Activated CD4-positive, alpha-beta T cell treated with anti-CD3 and anti-CD28 coated beads, Interleukin-2, amount 50 U/mL, for 4 hours (primary cell): ENCODE measurements around the gene TNP2.

Source experiments
- DNase-seq, 2 experiments: peaks; one replicate each; pipeline ENCODE4 v3.0.0-alpha.2; 2020

The TNP2 gene

GRCh38 chr16:11255737-11256660 is 13.1 kb downstream of the TNP2 start, which contains the start of gene SOCS1:
Gene SOCS1 (minus strand): TSS chr16:11256204. CDS start chr16:11255478, 726 bp downstream.
- peak; percentile 81 to 84 for DNase-seq

GRCh38 chr16:11254913-11255736 is 14.0 kb downstream of the TNP2 start:
- DNase-seq, result peak; percentile 52 to 53

- no peak for DNase-seq
Measured at GRCh38 chr16:11253995-11254912, 14.9 kb downstream of the TNP2 start.

- peak; percentile 36 to 42 for DNase-seq
Measured at GRCh38 chr16:11253009-11253994, 15.8 kb downstream of the TNP2 start.

- DNase-seq, result no peak
Measured at GRCh38 chr16:11252482-11252931, 16.6 kb downstream of the TNP2 start.

GRCh38 chr16:11251525-11252481 is 17.3 kb downstream of the TNP2 start:
- DNase-seq, result peak; percentile 80

- no peak for DNase-seq
Measured at GRCh38 chr16:11250786-11251524, 18.2 kb downstream of the TNP2 start.

GRCh38 chr16:11250091-11250785 is 18.9 kb downstream of the TNP2 start:
- DNase-seq, result no peak

- no peak for DNase-seq
Measured at GRCh38 chr16:11249233-11250061, 19.7 kb downstream of the TNP2 start.

GRCh38 chr16:11248133-11248532 is 21.0 kb downstream of the TNP2 start:
- DNase-seq, result no peak

GRCh38 chr16:11245988-11246387 is 23.1 kb downstream of the TNP2 start:
- DNase-seq, result no peak

- DNase-seq, result no peak
Measured at GRCh38 chr16:11245222-11245737, 23.8 kb downstream of the TNP2 start.

GRCh38 chr16:11242658-11243057 is 26.5 kb downstream of the TNP2 start:
- DNase-seq, result no peak

GRCh38 chr16:11241480-11242204 is 27.5 kb downstream of the TNP2 start:
- DNase-seq, result no peak

- DNase-seq, result no peak
Measured at GRCh38 chr16:11240636-11241473, 28.3 kb downstream of the TNP2 start.
